WTC11 (cell line): ENCODE measurements around the gene C2orf76. TPM values are rescaled to one million over a fixed set of nuclear protein-coding genes. Genes with fewer than 3 reads are reported as not detected.

ENCODE experiments used
- ATAC-seq: fragments of 200-7000 bp; cut with Tn5 transposase; 2 replicates; pipeline ENCODE4 v1.10.0; 2021; ENCODE audit warnings: mild to moderate bottlenecking, moderate library complexity
- CTCF ChIA-PET: fragments of 300-600 bp; sonication (Branson Sonifier 250); formaldehyde crosslinking; loops from one replicate; lab custom pipeline; 2021; ENCODE audit warnings: antibody characterized with exemption; lab: Charles Lee
- POLR2A ChIA-PET: fragments of 350-600 bp; sonication (Branson Sonifier 250); formaldehyde crosslinking; loops from one replicate; lab custom pipeline; 2021; ENCODE audit warnings: antibody characterized with exemption; lab: Charles Lee
- DNase-seq: peaks from one replicate; pipeline ENCODE4 v3.0.0; 2021; ENCODE audit warnings: low spot score
- H3K27ac Mint-ChIP-seq: 2 replicates; pipeline ENCODE4 v1.8.0; 2021; ENCODE audit warnings: mixed read lengths
- H3K27me3 Mint-ChIP-seq: 2 replicates; pipeline ENCODE4 v1.8.0; 2021; ENCODE audit warnings: low read depth, mild to moderate bottlenecking, moderate library complexity, mixed read lengths
- H3K36me3 Mint-ChIP-seq: 2 replicates; pipeline ENCODE4 v1.8.0; 2021; ENCODE audit warnings: mixed read lengths
- H3K4me1 Mint-ChIP-seq: 2 replicates; pipeline ENCODE4 v1.8.0; 2022; ENCODE audit warnings: mixed read lengths
- H3K4me3 Mint-ChIP-seq: 2 replicates; pipeline ENCODE4 v1.8.0; 2021; ENCODE audit warnings: mild to moderate bottlenecking, moderate library complexity, mixed read lengths
- H3K9me3 Mint-ChIP-seq: 2 replicates; pipeline ENCODE4 v1.8.0; 2021; ENCODE audit warnings: mixed read lengths
- AFF4 ChIP-seq: sonication (generic); formaldehyde crosslinking; IDR thresholded peaks from 2 replicates; pipeline ENCODE4 v1.8.1; 2023; ENCODE audit warnings: mild to moderate bottlenecking, missing genetic modification reagents, borderline replicate concordance
- ARID4B ChIP-seq: sonication (generic); formaldehyde crosslinking; IDR thresholded peaks from 2 replicates; pipeline ENCODE4 v1.8.0; 2023; ENCODE audit warnings: missing genetic modification reagents, mild to moderate bottlenecking, borderline replicate concordance
- ATF3 ChIP-seq: sonication (generic); formaldehyde crosslinking; conservative IDR thresholded peaks from 2 replicates; pipeline ENCODE4 v1.8.1; 2022; ENCODE audit warnings: mild to moderate bottlenecking, missing genetic modification reagents
- ETV6 ChIP-seq: sonication (generic); formaldehyde crosslinking; IDR thresholded peaks from 2 replicates; pipeline ENCODE4 v1.8.1; 2022; ENCODE audit warnings: mild to moderate bottlenecking, missing genetic modification reagents
- FOXK1 ChIP-seq: sonication (generic); formaldehyde crosslinking; IDR thresholded peaks from 2 replicates; pipeline ENCODE4 v1.8.0; 2022; ENCODE audit warnings: mild to moderate bottlenecking, moderate library complexity, missing genetic modification reagents
- FOXP4 ChIP-seq: sonication (generic); formaldehyde crosslinking; IDR thresholded peaks from 2 replicates; pipeline ENCODE4 v1.8.0; 2022; ENCODE audit warnings: mild to moderate bottlenecking, missing genetic modification reagents
- GABPB1 ChIP-seq: sonication (generic); formaldehyde crosslinking; IDR thresholded peaks from 2 replicates; pipeline ENCODE4 v1.8.1; 2023; ENCODE audit warnings: mild to moderate bottlenecking, missing genetic modification reagents
- HMGA2 ChIP-seq: fragments of 250-450 bp; sonication (Bioruptor Pico); IDR thresholded peaks from 2 replicates; pipeline ENCODE4 v1.4.0; 2021; ENCODE audit warnings: mild to moderate bottlenecking, moderate library complexity
- HMGXB4 ChIP-seq: sonication (generic); formaldehyde crosslinking; IDR thresholded peaks from 2 replicates; pipeline ENCODE4 v1.8.1; 2023; ENCODE audit warnings: mild to moderate bottlenecking, moderate library complexity, missing genetic modification reagents
- MYBL2 ChIP-seq: sonication (generic); formaldehyde crosslinking; IDR thresholded peaks from 2 replicates; pipeline ENCODE4 v1.8.1; 2023; ENCODE audit warnings: mild to moderate bottlenecking, moderate library complexity, missing genetic modification reagents
- RELA ChIP-seq: sonication (generic); formaldehyde crosslinking; IDR thresholded peaks from 2 replicates; pipeline ENCODE4 v1.8.1; 2022; ENCODE audit warnings: missing genetic modification reagents, mild to moderate bottlenecking, borderline replicate concordance
- SMAD4 ChIP-seq: sonication (generic); formaldehyde crosslinking; IDR thresholded peaks from 2 replicates; pipeline ENCODE4 v1.8.0; 2022; ENCODE audit warnings: mild to moderate bottlenecking, missing genetic modification reagents
- TCF7 ChIP-seq: sonication (generic); formaldehyde crosslinking; IDR thresholded peaks from 2 replicates; pipeline ENCODE4 v1.8.0; 2022; ENCODE audit warnings: mild to moderate bottlenecking, low read depth, missing genetic modification reagents, moderate library complexity
- ZNF121 ChIP-seq: sonication (generic); formaldehyde crosslinking; IDR thresholded peaks from 2 replicates; pipeline ENCODE4 v1.8.0; 2023; ENCODE audit warnings: missing genetic modification reagents
- ZNF232 ChIP-seq: sonication (generic); formaldehyde crosslinking; IDR thresholded peaks from 2 replicates; pipeline ENCODE4 v1.8.0; 2022; ENCODE audit warnings: mild to moderate bottlenecking, missing genetic modification reagents
- total RNA-seq: library from RNA; stranded (reverse); gene quantifications from 3 replicates; pipeline ENCODE4 v1.2.3, GENCODE V29; 2021

The C2orf76 gene
- total RNA-seq, 1 experiment from 2014 or later = 4.4 TPM

- TF ChIP-seq AFF4 (CRISPR knock-in tag) (no peak), FOXP4 (CRISPR knock-in tag) (no peak), ARID4B (no peak), FOXK1 (CRISPR knock-in tag) (no peak)
Measured at GRCh38 chr2:119301413-119301812, 65.2 kb downstream of the C2orf76 start (continued).

GRCh38 chr2:119295688-119296375 is 70.8 kb downstream of the C2orf76 start:
- Mint-ChIP-seq H3K27ac (no peak overlapping the region), H3K4me3 (no peak overlapping the region), H3K9me3 (no peaks in the 10 kb centered on the region), H3K36me3 (no peaks in the 10 kb centered on the region), H3K27me3 (no peaks in the 10 kb centered on the region), H3K4me1 (peaks cover 13% of the 10 kb centered on the region)
- DNase-seq = no peak
- ATAC-seq = no peak
- ChIA-PET CTCF (interaction anchor here (1.9 kb wide), 1 partner anchor 181 kb away, joined by 4 read pairs; no protein-coding TSS in a partner anchor), POLR2A (no interaction called here)
- TF ChIP-seq ARID4B (no peak), SMAD4 (no peak), ATF3 (CRISPR knock-in tag) (no peak), ZNF232 (CRISPR knock-in tag) (no peak), ETV6 (CRISPR knock-in tag) (no peak), FOXP4 (CRISPR knock-in tag) (no peak), GABPB1 (no peak), MYBL2 (CRISPR knock-in tag) (no peak), HMGA2 (CRISPR knock-in tag) (no peak), HMGXB4 (no peak), ZNF121 (CRISPR knock-in tag) (no peak), TCF7 (CRISPR knock-in tag) (no peak), RELA (CRISPR knock-in tag) (no peak)
